Spinal cord (tissue), 10 donors: ENCODE results near the gene GSAP. TPM values are rescaled to one million over a fixed set of nuclear protein-coding genes. Genes with fewer than 3 reads are reported as not detected.

Experiments used
- DNase-seq, 6 donors: peaks; one replicate each; pipeline versions ENCODE4 v3.0.0 to v3.0.0-alpha.2; 2013 to 2015; ENCODE audit warnings: low spot score in 6 of 6, low read depth in 4 of 6
- H3K27ac ChIP-seq: one replicate; pipeline ENCODE4 v1.5.1; 2013; ENCODE audit warnings: low read depth, low read length, control low read depth
- H3K27me3 ChIP-seq: one replicate; pipeline ENCODE4 v1.6.1; 2013; ENCODE audit warnings: low read length; ENCODE audit not compliant: control insufficient read depth, insufficient read depth
- H3K36me3 ChIP-seq: one replicate; pipeline ENCODE4 v1.6.1; 2013; ENCODE audit warnings: low read length; ENCODE audit not compliant: control insufficient read depth, insufficient read depth
- H3K4me1 ChIP-seq: one replicate; pipeline ENCODE4 v1.6.1; 2013; ENCODE audit warnings: low read length; ENCODE audit not compliant: control insufficient read depth, insufficient read depth
- H3K4me3 ChIP-seq: one replicate; pipeline ENCODE4 v1.5.1; 2013; ENCODE audit warnings: low read depth, low read length, control low read depth
- H3K9me3 ChIP-seq: one replicate; pipeline ENCODE4 v1.6.1; 2013; ENCODE audit warnings: low read length; ENCODE audit not compliant: control insufficient read depth, insufficient read depth
- WGBS: methylation state at CpG from one replicate; pipeline ENCODE4 v1.1.5; 2013; ENCODE audit warnings: missing lambda C conversion rate; ENCODE audit not compliant: insufficient coverage; 5-methylcytosine and 5-hydroxymethylcytosine counted together
- polyA plus RNA-seq, 2 donors: library from polyadenylated mRNA; unstranded; fragments of 120-200 nt; gene quantifications; one replicate each; pipeline ENCODE4 v1.2.1, GENCODE V29; 2013; ENCODE audit not compliant: insufficient read length in 2 of 2
- total RNA-seq, 2 donors: library from RNA; depleted of rRNA in 1 of 2; stranded (reverse); fragments of 120-200 nt in 1 of 2; fragments of >200 nt in 1 of 2; gene quantifications; one replicate each; pipeline versions ENCODE4 v1.2.3 to v1.2.4, GENCODE V29; 2013 to 2014
- donor health status: healthy.

The GSAP gene
- total and polyA plus RNA-seq, 4 donors = 11.2 to 18.4 (median 14.7) TPM

DNA sequence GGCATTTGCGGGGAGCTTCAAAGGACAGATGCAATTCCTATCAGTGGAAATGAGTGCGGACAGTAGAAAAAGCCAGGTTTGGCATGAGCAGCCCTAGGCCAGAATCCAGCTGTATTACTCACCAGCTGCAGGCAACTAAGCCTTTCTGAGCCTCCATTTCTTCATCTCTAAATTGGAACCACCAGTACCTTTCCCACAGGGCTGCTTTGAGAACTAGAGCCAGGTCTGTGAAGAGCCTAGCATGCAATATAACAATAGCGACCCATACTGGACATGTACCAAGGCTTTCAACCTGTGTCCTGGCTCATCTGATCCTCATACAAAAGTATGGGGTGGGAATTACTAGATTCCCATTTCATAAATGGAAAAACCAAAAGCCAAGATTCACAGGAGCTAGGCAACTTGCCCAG, 101.0 kb downstream of the GSAP start:
- H3K36me3 ChIP-seq = no peaks in the 10 kb centered on the region
- H3K27me3 ChIP-seq = no peaks in the 10 kb centered on the region
- no peaks in the 10 kb centered on the region for H3K9me3 ChIP-seq
- no peak overlapping the region for H3K27ac ChIP-seq
- H3K4me1 ChIP-seq = no peaks in the 10 kb centered on the region
- WGBS = 100% methylated on average over 2 of the region's 3 CpGs
- peak in 2 of 6 donors; percentile 40 to 53 for DNase-seq
- H3K4me3 ChIP-seq = no peak overlapping the region

DNA sequence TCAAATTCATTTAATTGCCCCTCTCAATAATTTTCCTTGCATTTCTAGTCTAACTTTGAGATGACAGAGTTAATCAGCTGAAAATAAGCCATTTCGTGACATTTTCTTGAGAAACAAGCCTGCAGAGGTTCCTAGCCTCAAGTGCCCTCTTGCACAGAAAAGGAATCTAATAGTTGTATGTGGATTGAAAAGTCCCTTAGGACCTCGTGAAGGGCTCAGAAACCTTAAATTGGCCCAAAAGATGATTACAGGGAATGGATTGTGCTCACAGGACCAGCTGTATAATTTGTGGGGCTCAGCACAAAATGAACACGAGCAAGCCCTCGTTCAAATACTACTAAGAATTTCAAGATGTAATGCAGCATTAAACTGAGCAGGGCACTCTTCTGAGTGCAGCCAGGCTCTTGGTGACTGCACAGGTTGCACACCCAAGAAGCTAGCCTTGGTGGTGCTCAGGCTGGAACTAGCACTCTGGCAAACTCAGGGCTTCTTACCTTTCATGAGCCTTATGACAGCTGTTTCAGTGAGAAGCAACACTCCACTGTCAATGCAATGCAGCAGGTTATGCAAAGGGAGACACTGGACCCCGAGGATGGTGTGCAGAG, 102.2 kb downstream of the GSAP start:
- H3K4me3 ChIP-seq = no peak overlapping the region
- DNase-seq = no peak
- peaks cover 4% of the 10 kb centered on the region for H3K36me3 ChIP-seq
- H3K9me3 ChIP-seq = no peaks in the 10 kb centered on the region
- no peaks in the 10 kb centered on the region for H3K27me3 ChIP-seq
- no peaks in the 10 kb centered on the region for H3K4me1 ChIP-seq
- H3K27ac ChIP-seq = no peak overlapping the region
- 82% methylated on average over 5 of the region's 5 CpGs for WGBS

DNA sequence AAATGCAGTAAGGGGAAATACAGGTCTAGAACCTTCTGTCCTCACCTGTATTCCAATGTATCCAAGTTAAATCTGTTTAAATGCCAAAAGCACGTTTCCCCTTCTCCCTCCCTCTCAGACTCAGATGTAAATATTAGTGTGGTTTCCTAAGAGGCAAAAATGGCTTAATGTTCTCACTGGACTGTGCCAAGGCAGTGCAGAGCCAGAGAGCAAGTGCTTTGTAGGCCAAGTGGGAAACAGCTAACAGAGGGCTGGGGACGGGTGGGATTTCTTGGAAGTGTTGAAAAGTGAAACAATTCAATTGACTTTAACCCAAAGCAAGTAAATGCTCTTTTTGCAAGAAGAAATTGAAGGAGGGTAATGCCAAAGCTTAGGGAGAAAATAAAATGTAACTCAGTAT, 103.1 kb downstream of the GSAP start:
- Histone ChIP-seq H3K9me3 (no peaks in the 10 kb centered on the region), H3K36me3 (peaks cover 8% of the 10 kb centered on the region), H3K4me3 (no peak overlapping the region), H3K4me1 (no peaks in the 10 kb centered on the region), H3K27me3 (no peaks in the 10 kb centered on the region), H3K27ac (peak overlapping the region; percentile 48)
- peak in 1 of 6 donors; percentile 51 for DNase-seq
- WGBS = no CpG with 5 or more reads among the region's 2 CpGs

DNA sequence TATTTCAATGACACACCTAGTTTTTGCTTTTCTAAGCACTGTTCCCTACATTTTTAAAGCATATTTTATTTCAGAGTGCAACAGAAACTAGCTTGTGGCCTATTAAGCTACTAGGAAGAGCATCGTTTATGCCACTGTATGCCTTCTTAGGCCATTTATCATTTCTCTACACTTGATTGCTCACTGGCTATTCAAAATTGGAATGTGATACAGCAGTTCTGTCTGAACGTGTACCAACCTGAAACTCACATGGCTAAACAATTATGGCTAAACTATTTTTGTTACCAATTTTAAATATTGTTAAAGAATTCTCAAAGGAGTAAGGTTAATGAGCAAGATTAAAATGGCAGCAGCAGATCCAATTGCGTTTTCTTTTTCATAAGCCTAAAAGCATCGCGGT, 105.2 kb downstream of the GSAP start:
- DNase-seq = no peak
- no CpG with 5 or more reads among the region's 5 CpGs for WGBS
- H3K27me3 ChIP-seq = no peaks in the 10 kb centered on the region
- H3K4me1 ChIP-seq = no peaks in the 10 kb centered on the region
- peaks cover 8% of the 10 kb centered on the region for H3K36me3 ChIP-seq
- H3K4me3 ChIP-seq = no peak overlapping the region
- H3K9me3 ChIP-seq = no peaks in the 10 kb centered on the region
- H3K27ac ChIP-seq = no peak overlapping the region

DNA sequence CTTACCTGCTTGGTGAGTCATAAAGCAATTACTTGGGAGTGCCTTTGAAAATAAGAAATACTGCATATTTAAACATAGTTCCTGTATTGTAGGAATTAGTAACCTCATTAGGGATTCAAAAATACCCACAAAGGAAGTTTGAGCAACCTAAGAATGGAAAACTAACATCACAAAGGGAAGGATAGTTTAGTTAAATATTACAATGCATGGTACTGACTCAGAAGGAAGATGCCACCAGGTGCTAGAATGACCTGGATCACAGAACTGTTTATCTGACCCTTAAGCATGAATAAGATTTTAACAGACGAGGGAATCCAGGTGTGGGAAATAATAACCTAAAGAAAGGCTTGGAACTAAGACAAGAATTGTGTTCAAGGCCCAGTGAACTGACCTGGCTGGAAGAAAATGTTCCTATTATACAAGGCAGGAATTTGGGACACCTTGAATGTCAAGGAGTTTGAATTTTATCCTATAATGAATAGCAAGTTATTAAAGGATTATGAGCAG, 106.4 kb downstream of the GSAP start:
- WGBS = no CpG with 5 or more reads among the region's 1 CpG
- Histone ChIP-seq H3K27me3 (no peaks in the 10 kb centered on the region), H3K36me3 (peaks cover 8% of the 10 kb centered on the region), H3K27ac (no peak overlapping the region), H3K9me3 (no peaks in the 10 kb centered on the region), H3K4me1 (no peaks in the 10 kb centered on the region), H3K4me3 (no peak overlapping the region)
- DNase-seq = no peak

DNA sequence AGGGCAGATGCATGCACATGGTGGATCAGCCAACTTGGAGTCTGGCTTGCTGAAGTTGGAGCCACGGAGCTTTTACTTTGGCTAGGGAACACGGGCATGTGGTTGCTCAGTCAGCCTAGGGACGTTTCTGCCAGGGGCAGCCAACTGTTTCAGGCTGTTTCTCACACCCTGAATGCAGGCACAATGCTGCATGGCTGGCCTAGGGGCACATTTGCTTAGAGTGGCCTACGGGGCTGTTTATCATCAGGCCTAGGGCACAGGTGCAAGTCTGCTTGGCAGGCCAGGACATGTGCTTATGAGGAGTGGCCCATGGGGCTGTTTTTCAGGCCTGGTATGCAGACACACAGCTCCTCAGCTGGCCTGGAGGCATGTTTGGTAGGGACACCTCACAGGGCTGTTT, 107.4 kb downstream of the GSAP start:
- Histone ChIP-seq H3K27me3 (no peaks in the 10 kb centered on the region), H3K4me3 (no peak overlapping the region), H3K27ac (no peak overlapping the region), H3K4me1 (no peaks in the 10 kb centered on the region), H3K36me3 (peaks cover 8% of the 10 kb centered on the region), H3K9me3 (no peaks in the 10 kb centered on the region)
- 64% methylated on average over 4 of the region's 4 CpGs for WGBS
- DNase-seq = peak in 2 of 6 donors; percentile 34 to 51

DNA sequence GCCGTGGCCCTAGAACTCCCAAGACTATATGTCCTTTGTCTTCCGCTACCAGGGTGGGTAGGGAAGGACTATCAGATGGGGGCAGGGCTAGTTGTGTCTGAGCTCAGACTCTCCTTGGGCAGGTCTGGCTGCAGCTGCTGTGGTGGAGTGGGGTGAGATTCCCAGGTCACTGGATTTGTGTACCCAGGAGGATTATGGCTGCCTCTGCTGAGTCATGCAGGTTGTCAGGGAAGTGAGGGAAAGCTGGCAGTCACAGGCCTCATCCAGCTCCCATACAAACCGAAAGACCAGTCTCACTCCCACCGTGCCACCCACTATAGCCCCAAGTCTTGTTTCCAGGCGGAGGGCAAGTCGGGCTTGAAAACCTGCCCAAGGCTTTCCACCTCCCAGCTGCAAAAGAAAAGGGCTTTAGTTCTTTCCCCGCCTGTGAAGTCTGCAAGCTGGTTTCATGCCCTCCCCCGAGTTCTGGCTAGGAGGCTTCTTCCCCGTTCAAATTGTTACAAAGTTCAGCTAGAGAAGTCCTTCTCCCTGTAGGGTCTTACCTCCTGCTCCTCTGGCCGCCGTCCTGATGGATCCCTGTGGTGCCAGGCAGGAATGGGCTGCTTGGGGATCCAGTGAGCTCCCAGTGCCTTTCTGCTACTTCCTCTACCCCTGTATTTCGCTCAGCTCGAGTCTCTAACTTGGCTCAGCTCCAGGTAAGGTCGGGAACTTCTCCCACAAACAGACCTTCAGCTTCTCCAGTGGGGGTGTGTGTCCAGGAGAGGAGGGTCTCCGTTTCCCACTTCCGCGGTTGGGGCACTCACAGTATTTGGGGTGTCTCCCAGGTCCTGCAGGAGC, 109.7 kb downstream of the GSAP start:
- 86% methylated on average over 14 of the region's 17 CpGs for WGBS

DNA sequence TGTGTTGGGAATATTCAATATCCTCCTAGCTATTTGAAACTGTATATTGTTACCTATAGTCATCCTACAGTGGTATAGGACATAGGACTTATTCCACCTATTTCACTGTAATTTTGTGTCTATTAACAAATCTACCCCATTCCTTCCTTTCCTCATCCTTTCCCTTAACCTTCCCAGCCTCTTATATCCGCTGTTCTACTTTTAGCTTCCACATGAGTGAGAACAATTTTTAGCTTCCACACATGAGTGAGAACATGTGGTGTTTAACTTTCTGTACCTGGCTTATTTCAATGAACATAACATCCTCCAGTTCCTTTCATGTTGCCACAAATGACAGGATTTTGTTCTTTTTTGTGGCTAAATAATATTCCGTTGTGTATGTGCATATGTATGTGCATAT, 120.6 kb downstream of the GSAP start:
- H3K36me3 ChIP-seq = peaks cover 2% of the 10 kb centered on the region
- no CpG with 5 or more reads among the region's 2 CpGs for WGBS
- no peaks in the 10 kb centered on the region for H3K9me3 ChIP-seq
- DNase-seq = no peak
- H3K27ac ChIP-seq = no peak overlapping the region
- no peaks in the 10 kb centered on the region for H3K4me1 ChIP-seq
- H3K4me3 ChIP-seq = no peak overlapping the region
- H3K27me3 ChIP-seq = no peaks in the 10 kb centered on the region

More for the DNA sequence above, 109.7 kb downstream of the GSAP start:
- Histone ChIP-seq H3K36me3 (peaks cover 8% of the 10 kb centered on the region), H3K4me1 (no peaks in the 10 kb centered on the region), H3K27ac (no peak overlapping the region), H3K27me3 (no peaks in the 10 kb centered on the region), H3K9me3 (no peaks in the 10 kb centered on the region), H3K4me3 (no peak overlapping the region)
- DNase-seq = no peak

DNA sequence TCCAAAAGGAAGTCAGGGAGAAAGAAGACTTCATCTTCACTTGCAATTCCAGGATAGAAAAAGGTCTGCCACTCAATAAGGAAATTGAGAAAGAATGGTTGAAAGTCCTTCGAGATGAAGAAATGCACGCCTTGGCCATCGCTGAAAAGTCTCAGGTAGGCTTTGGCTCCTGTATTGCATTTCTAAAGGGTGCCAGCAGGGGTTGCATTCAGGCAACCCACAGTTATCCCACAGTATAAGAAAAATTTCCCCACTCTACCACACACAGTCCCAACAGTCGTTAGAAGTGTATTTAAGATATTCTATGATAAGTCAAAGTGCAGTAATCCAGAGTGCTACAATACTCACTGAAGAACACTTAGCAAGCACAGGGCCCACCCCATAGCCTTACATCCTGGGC, 123.1 kb downstream of the GSAP start:
- H3K27me3 ChIP-seq = no peaks in the 10 kb centered on the region
- no peaks in the 10 kb centered on the region for H3K9me3 ChIP-seq
- WGBS = 100% methylated on average over 2 of the region's 4 CpGs
- no peak overlapping the region for H3K27ac ChIP-seq
- H3K36me3 ChIP-seq = peaks cover 2% of the 10 kb centered on the region
- no peak overlapping the region for H3K4me3 ChIP-seq
- no peaks in the 10 kb centered on the region for H3K4me1 ChIP-seq
- DNase-seq = no peak

DNA sequence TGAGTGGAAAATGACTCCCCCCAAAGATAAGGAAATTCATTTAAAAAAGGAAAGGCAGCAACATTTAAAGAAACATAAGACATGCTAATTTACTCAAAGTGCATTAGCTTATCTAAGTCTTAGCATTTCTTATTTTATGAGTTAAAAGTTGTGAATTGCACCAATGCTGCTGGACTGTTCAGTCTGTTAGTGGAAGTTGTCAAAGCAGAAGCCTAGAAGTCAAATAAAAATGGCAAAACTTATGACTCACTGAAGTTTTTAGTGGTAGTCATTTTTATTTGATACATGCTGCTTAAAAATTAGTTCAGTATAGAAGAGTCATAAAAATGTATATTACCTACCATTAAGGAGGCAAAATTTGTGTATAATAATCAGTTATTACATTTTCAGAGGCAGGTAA, 125.7 kb downstream of the GSAP start:
- no peaks in the 10 kb centered on the region for H3K27me3 ChIP-seq
- no peaks in the 10 kb centered on the region for H3K4me1 ChIP-seq
- peaks cover 2% of the 10 kb centered on the region for H3K36me3 ChIP-seq
- no peak overlapping the region for H3K4me3 ChIP-seq
- H3K9me3 ChIP-seq = no peaks in the 10 kb centered on the region
- H3K27ac ChIP-seq = no peak overlapping the region
- no peak for DNase-seq
